GM18909 (cell line): Measurements from ENCODE around the gene MED27.

Experiments used
- ATAC-seq: cut with Tn5 transposase; IDR thresholded peaks from one replicate; pipeline ENCODE4 v1.9.1; 2021; ENCODE audit warnings: mild to moderate bottlenecking; ENCODE audit not compliant: unreplicated experiment, poor library complexity

Gene MED27

DNA sequence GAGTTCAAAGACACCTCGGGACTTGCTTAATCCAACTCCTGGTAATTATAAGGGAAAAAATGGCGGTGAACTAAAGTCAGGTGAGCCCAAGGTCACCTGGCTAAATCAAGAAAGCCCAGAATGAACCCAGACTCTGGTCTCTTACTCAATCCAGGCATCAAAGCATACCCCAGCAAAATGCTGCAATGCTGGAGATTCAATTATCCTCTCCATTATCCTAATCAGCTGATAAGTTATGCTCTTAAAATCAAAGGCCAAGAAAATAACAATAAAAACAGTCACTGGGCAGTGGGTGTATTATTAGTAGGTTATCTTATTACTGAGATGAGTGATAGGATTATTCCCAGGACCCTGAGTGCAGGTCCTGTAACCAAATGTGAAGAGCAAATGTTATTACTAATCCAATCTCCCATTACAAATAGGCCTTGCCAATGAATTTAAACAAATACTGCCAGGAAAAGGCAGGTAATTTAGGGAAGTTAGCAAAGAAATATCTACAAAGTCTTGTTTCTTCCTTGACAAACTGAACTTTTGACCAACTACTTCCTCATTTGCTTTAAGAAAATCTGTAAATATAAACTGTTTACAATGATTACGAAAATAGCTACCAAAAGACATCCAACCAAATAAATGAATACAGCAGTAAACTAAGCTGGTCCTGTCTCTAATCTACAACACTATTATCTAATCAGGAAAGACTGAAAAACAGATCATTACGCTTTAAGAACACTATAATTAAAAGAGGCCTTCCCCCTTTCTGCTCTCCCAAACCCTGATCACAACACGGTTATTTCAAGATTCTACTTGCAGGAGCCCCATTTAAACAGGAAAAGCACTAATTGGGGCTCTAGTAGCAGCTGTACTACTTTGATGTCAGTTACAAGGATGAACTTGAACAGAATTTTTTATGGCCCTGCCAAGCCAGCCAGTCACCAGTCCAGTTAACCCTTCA is 103.2 kb downstream of the MED27 start:
- no peak for ATAC-seq

- ATAC-seq, result no peak
Measured at GRCh38 chr9:131972889-131973288, 106.8 kb downstream of the MED27 start.

GRCh38 chr9:131971482-131972074 is 108.1 kb downstream of the MED27 start:
- ATAC-seq, result no peak

GRCh38 chr9:131969469-131969989 is 110.1 kb downstream of the MED27 start:
- no peak for ATAC-seq

GRCh38 chr9:131968632-131969031 is 111.0 kb downstream of the MED27 start:
- no peak for ATAC-seq

GRCh38 chr9:131965841-131966240 is 113.8 kb downstream of the MED27 start:
- ATAC-seq, result no peak

- no peak for ATAC-seq
Measured at GRCh38 chr9:131965103-131965502, 114.6 kb downstream of the MED27 start.

- no peak for ATAC-seq
Measured at GRCh38 chr9:131963072-131964030, 116.3 kb downstream of the MED27 start.

GRCh38 chr9:131961496-131961880 is 118.2 kb downstream of the MED27 start:
- no peak for ATAC-seq

DNA sequence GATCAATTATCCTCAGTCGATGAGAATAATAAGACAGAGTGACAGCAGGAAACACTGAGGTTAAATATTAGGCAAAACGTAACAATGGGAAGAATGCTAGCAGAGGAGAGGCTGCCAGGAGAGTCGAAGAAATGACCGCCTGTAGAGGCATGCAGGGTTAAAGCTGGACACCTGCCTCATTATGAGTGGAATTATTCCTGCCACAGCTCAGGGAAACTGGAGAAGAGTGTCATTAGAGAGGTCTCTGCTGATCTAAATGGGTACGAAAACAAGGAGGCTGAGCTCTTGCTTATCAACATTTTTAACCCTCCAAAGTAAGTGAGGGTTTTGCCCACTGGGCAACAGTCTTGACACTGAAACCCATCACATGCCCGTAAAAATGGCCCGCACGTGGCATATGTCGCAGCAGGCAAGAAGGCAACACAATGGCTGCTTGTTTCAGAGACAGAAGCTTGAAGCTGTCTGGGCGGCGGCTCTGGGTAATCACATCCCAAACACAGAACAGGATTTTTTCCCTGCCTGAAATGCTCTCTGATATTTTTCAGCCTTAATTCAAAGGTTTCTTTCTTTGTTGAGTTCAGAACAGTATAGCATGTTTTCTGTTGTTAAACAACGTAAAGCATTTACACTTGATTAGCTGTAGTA is 118.7 kb downstream of the MED27 start:
- ATAC-seq, result no peak

DNA sequence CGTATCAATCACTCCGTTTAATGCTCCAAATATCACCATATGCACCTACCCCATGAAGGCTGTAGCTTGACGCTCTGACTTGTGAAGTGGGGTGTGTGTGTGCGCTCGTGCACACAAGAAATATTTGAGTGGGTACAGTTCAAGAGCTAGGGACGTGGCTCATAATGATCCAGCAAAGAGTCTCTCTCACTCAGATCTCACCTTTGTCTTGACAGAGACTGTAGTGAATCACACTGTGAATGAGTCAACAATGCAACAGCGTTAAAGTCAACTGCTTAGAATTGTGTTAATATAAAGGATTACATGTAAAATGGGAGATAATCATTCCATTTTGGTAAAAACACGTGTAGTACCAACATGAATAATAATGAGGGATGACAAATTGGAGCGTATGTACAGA is 119.4 kb downstream of the MED27 start:
- ATAC-seq, result no peak

DNA sequence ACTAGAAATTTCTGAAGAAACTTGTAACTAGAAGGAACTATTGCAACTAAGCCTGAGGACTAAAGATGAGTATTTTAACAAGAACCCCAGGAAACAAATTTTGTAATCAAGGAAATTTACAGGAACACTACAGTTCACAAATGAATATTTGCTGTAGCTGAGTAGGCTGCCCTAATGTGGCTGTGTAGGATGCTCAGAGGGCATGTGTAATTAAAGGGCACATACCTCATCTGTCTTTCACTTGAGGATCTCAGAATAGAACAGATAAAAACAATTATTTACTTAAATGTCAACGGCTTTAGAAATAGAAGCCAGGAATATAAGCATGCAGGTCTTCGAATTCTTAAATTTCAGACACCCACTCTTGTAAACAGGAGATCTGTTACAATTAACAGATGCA is 119.8 kb downstream of the MED27 start:
- no peak for ATAC-seq

GRCh38 chr9:131959056-131959455 is 120.6 kb downstream of the MED27 start:
- ATAC-seq, result no peak

- no peak for ATAC-seq
Measured at GRCh38 chr9:131954299-131954698, 125.4 kb downstream of the MED27 start.

- ATAC-seq, result no peak
Measured at GRCh38 chr9:131951905-131952304, 127.8 kb downstream of the MED27 start.

DNA sequence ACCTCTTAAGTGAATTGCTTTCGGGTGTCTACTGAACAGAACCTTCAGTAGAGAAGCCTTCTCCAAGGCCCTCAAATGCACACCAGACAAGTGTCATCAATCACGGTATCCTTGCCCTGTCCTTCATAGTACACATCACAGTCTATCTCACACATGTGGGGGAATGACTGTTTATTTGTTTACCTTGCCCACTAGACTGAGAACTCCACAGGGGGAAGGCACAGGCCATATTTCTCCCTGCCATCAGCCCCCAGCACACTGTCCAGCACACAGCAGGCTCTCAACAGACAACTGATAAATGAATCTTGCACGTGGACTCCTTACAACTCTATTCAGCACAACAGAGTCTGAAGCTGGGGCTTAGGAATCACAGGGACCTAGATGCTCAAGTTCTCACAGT is 128.5 kb downstream of the MED27 start:
- ATAC-seq, result no peak

GRCh38 chr9:131950487-131950886 is 129.2 kb downstream of the MED27 start:
- no peak for ATAC-seq

- no peak for ATAC-seq
Measured at GRCh38 chr9:131946180-131946579, 133.5 kb downstream of the MED27 start.

DNA sequence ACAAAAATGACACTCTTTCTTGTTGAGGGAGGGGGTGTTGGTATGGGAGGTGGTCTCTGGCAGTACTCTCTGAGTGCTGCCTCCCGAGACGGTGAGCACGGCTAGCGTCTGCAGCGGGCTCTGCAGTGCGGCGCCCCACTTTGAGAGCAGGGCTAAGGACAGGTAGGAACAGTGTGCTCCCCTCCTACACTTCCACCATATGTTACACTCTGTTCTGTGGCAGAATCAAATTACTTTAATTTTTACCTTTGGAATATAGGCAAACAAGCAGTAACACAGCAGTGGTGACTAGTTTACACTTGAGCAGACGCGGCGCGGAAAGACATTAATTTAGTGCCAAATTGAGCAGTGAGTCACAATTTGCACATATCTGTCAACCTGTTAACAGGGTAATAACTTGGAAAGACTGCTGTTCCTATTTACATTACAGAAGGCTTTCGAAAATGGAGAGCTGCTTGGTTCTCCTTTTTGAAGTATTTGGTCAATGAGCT is 136.3 kb downstream of the MED27 start:
- no peak for ATAC-seq
